Subcutaneous abdominal adipose tissue (tissue), 5 donors: Measurements from ENCODE around the gene CTSC.

Experiments
- H3K27ac ChIP-seq: one replicate; pipeline ENCODE4 v1.7.0; 2013; ENCODE audit warnings: low read depth, mild to moderate bottlenecking, inconsistent platforms, low read length, moderate library complexity
- H3K27me3 ChIP-seq, 5 donors: one replicate each; pipeline ENCODE4 v1.7.0; 2013; ENCODE audit warnings: low read length in 5 of 5, inconsistent platforms in 1 of 5; ENCODE audit not compliant: control insufficient read depth in 5 of 5, insufficient read depth in 4 of 5
- H3K36me3 ChIP-seq, 5 donors: one replicate each; pipeline ENCODE4 v1.7.0; 2013; ENCODE audit warnings: low read length in 5 of 5; ENCODE audit not compliant: control insufficient read depth in 5 of 5, insufficient read depth in 5 of 5
- H3K4me1 ChIP-seq, 5 donors: one replicate each; pipeline ENCODE4 v1.7.0; 2013; ENCODE audit warnings: low read length in 5 of 5, mild to moderate bottlenecking in 3 of 5, moderate library complexity in 1 of 5; ENCODE audit not compliant: control insufficient read depth in 5 of 5, insufficient read depth in 5 of 5
- H3K4me3 ChIP-seq, 5 donors: one replicate each; pipeline ENCODE4 v1.7.0; 2013; ENCODE audit warnings: low read length in 5 of 5, low read depth in 1 of 5
- H3K9ac ChIP-seq, 5 donors: one replicate each; pipeline ENCODE4 v1.7.0; 2013; ENCODE audit warnings: low read length in 5 of 5, mild to moderate bottlenecking in 4 of 5, moderate library complexity in 3 of 5
- H3K9me3 ChIP-seq, 5 donors: one replicate each; pipeline ENCODE4 v1.7.0; 2013; ENCODE audit warnings: low read length in 5 of 5; ENCODE audit not compliant: control insufficient read depth in 5 of 5
- donor health status: healthy.
- donor health status: healthy.
- donor health status: healthy.
- donor health status: healthy.
- donor health status: healthy.

The CTSC gene

GRCh38 chr11:88337181-88337986 lies at the start of gene CTSC:
TSS of gene CTSC (minus strand) at chr11:88337736. CDS start at chr11:88337672, 64 bp downstream.
- Histone ChIP-seq H3K27me3 (no peaks in the 10 kb centered on the region), H3K9ac (peak within 1 kb of the TSS; percentile 73 to 90 (median 82)), H3K4me1 (peaks cover 2 to 23% (median 16%) of the 10 kb centered on the region in 5 donors), H3K4me3 (peak within 1 kb of the TSS; percentile 87 to 95 (median 92)), H3K27ac (peak within 1 kb of the TSS; percentile 83), H3K9me3 (no peaks in the 10 kb centered on the region), H3K36me3 (peaks cover 0 to 8% (median 3%) of the 10 kb centered on the region in 5 donors)

GRCh38 chr11:88384669-88385005 lies 47.1 kb upstream of the CTSC start:
- Histone ChIP-seq H3K27ac (no peak overlapping the region), H3K36me3 (no peaks in the 10 kb centered on the region), H3K9ac (no peak overlapping the region), H3K27me3 (no peaks in the 10 kb centered on the region), H3K4me3 (no peak overlapping the region), H3K4me1 (no peaks in the 10 kb centered on the region), H3K9me3 (no peaks in the 10 kb centered on the region)

GRCh38 chr11:88384004-88384668 lies 46.6 kb upstream of the CTSC start:
- H3K27me3 ChIP-seq = no peaks in the 10 kb centered on the region
- no peak overlapping the region for H3K27ac ChIP-seq
- H3K9me3 ChIP-seq = no peaks in the 10 kb centered on the region
- no peaks in the 10 kb centered on the region for H3K36me3 ChIP-seq
- H3K9ac ChIP-seq = no peak overlapping the region
- H3K4me3 ChIP-seq = no peak overlapping the region
- no peaks in the 10 kb centered on the region for H3K4me1 ChIP-seq

- no peaks in the 10 kb centered on the region for H3K36me3 ChIP-seq
- H3K9me3 ChIP-seq = no peaks in the 10 kb centered on the region
- H3K4me1 ChIP-seq = no peaks in the 10 kb centered on the region
- no peak overlapping the region for H3K27ac ChIP-seq
- no peak overlapping the region for H3K9ac ChIP-seq
- H3K4me3 ChIP-seq = no peak overlapping the region
- no peaks in the 10 kb centered on the region for H3K27me3 ChIP-seq
Observed at GRCh38 chr11:88383447-88383846, 45.9 kb upstream of the CTSC start.

- no peak overlapping the region for H3K27ac ChIP-seq
- H3K9ac ChIP-seq = no peak overlapping the region
- no peaks in the 10 kb centered on the region for H3K36me3 ChIP-seq
- H3K27me3 ChIP-seq = no peaks in the 10 kb centered on the region
- H3K4me3 ChIP-seq = no peak overlapping the region
- no peaks in the 10 kb centered on the region for H3K9me3 ChIP-seq
- H3K4me1 ChIP-seq = no peaks in the 10 kb centered on the region
Observed at GRCh38 chr11:88379130-88379529, 41.6 kb upstream of the CTSC start.

GRCh38 chr11:88378422-88379066 lies 41.0 kb upstream of the CTSC start:
- H3K4me1 ChIP-seq = no peaks in the 10 kb centered on the region
- no peak overlapping the region for H3K27ac ChIP-seq
- peaks cover 0 to 4% (median 0%) of the 10 kb centered on the region in 5 donors for H3K36me3 ChIP-seq
- H3K4me3 ChIP-seq = no peak overlapping the region
- no peaks in the 10 kb centered on the region for H3K27me3 ChIP-seq
- no peak overlapping the region for H3K9ac ChIP-seq
- H3K9me3 ChIP-seq = no peaks in the 10 kb centered on the region

GRCh38 chr11:88377646-88378045 lies 40.1 kb upstream of the CTSC start:
- H3K9me3 ChIP-seq = no peaks in the 10 kb centered on the region
- no peak overlapping the region for H3K9ac ChIP-seq
- no peaks in the 10 kb centered on the region for H3K27me3 ChIP-seq
- no peak overlapping the region for H3K27ac ChIP-seq
- no peak overlapping the region for H3K4me3 ChIP-seq
- H3K36me3 ChIP-seq = peaks cover 0 to 6% (median 0%) of the 10 kb centered on the region in 5 donors
- no peaks in the 10 kb centered on the region for H3K4me1 ChIP-seq

- no peaks in the 10 kb centered on the region for H3K27me3 ChIP-seq
Observed at GRCh38 chr11:88377144-88377543, 39.6 kb upstream of the CTSC start.

GRCh38 chr11:88375927-88376470 lies 38.5 kb upstream of the CTSC start:
- Histone ChIP-seq H3K9me3 (no peaks in the 10 kb centered on the region), H3K4me1 (no peaks in the 10 kb centered on the region), H3K9ac (no peak overlapping the region), H3K36me3 (peaks cover 0 to 6% (median 0%) of the 10 kb centered on the region in 5 donors), H3K4me3 (no peak overlapping the region), H3K27me3 (no peaks in the 10 kb centered on the region), H3K27ac (no peak overlapping the region)

More at GRCh38 chr11:88377144-88377543, 39.6 kb upstream of the CTSC start:
- Histone ChIP-seq H3K27ac (no peak overlapping the region), H3K4me1 (no peaks in the 10 kb centered on the region), H3K9ac (no peak overlapping the region), H3K9me3 (no peaks in the 10 kb centered on the region), H3K4me3 (no peak overlapping the region), H3K36me3 (peaks cover 0 to 6% (median 0%) of the 10 kb centered on the region in 5 donors)

GRCh38 chr11:88370782-88371181 lies 33.2 kb upstream of the CTSC start:
- H3K27ac ChIP-seq = no peak overlapping the region
- H3K4me3 ChIP-seq = no peak overlapping the region
- H3K9me3 ChIP-seq = no peaks in the 10 kb centered on the region
- H3K27me3 ChIP-seq = no peaks in the 10 kb centered on the region
- no peak overlapping the region for H3K9ac ChIP-seq
- H3K36me3 ChIP-seq = peaks cover 0 to 6% (median 0%) of the 10 kb centered on the region in 5 donors
- no peaks in the 10 kb centered on the region for H3K4me1 ChIP-seq
